Activated CD4-positive, alpha-beta T cell treated with anti-CD3 and anti-CD28 coated beads for 36 hours (primary cell): ENCODE results near the gene VPS13D. TPM values are rescaled to one million over a fixed set of nuclear protein-coding genes. Genes with fewer than 3 reads are reported as not detected.
"Not testable (repeated sequence)": the region's sequence is repeated elsewhere in the genome, so short reads cannot be mapped to it uniquely, and the experiment has no call there.

Experiments used
- ATAC-seq: fragments of 200-7000 bp; cut with Tn5 transposase; one replicate; pipeline ENCODE4 v1.10.0; 2021; ENCODE audit warnings: mild to moderate bottlenecking, moderate library complexity
- CTCF ChIA-PET: fragments of 350-600 bp; sonication (Branson Sonifier 250); formaldehyde crosslinking; loops from one replicate; lab custom pipeline; 2021; ENCODE audit warnings: antibody characterized with exemption; lab: Charles Lee
- POLR2A ChIA-PET: fragments of 350-600 bp; sonication (Branson Sonifier 250); formaldehyde crosslinking; loops from one replicate; lab custom pipeline; 2021; ENCODE audit warnings: antibody characterized with exemption, inconsistent platforms; lab: Charles Lee
- DNase-seq: peaks from one replicate; pipeline ENCODE4 v3.0.0-alpha.2; 2020
- H3K27ac Mint-ChIP-seq: one replicate; pipeline ENCODE4 v1.8.0; 2021; ENCODE audit warnings: mixed read lengths
- H3K27me3 Mint-ChIP-seq: one replicate; pipeline ENCODE4 v1.8.0; 2021; ENCODE audit warnings: mixed read lengths
- H3K36me3 Mint-ChIP-seq: one replicate; pipeline ENCODE4 v1.8.0; 2021; ENCODE audit warnings: low read depth, mixed read lengths
- H3K4me1 Mint-ChIP-seq: one replicate; pipeline ENCODE4 v1.8.0; 2021; ENCODE audit warnings: mixed read lengths
- H3K4me3 Mint-ChIP-seq: one replicate; pipeline ENCODE4 v1.8.0; 2021; ENCODE audit warnings: mild to moderate bottlenecking, moderate library complexity, mixed read lengths
- H3K9me3 Mint-ChIP-seq: one replicate; pipeline ENCODE4 v1.8.0; 2021; ENCODE audit warnings: low read depth, mixed read lengths
- intact Hi-C, 2 experiments: fragments of 100-400 bp; cut with DNase I in 1 of 2; cut with micrococcal nuclease in 1 of 2; formaldehyde crosslinking; loops; one replicate each; pipeline versions ENCODE4 v1.14.2 to v1.15.1; 2022 to 2024; cut with DNase I, micrococcal nuclease
- total RNA-seq, 2 experiments: library from RNA; stranded (reverse); gene quantifications; one replicate each; pipeline ENCODE4 v1.2.3, GENCODE V29; 2021

The VPS13D gene
- total RNA-seq, 2 experiments from 2014 or later = 20.6 to 22.9 TPM

GRCh38 chr1:12518931-12519692 is 289.3 kb downstream of the VPS13D start:
- no peak overlapping the region for H3K4me3 Mint-ChIP-seq
- H3K27ac Mint-ChIP-seq = peak overlapping the region; percentile 59
- CTCF ChIA-PET = interaction anchor here (0.6 to 0.8 kb wide), 4 partner anchors 9 to 133 kb away, joined by 3 read pairs; no protein-coding TSS in a partner anchor
- H3K27me3 Mint-ChIP-seq = no peaks in the 10 kb centered on the region
- H3K4me1 Mint-ChIP-seq = peaks cover 34% of the 10 kb centered on the region
- intact Hi-C loops = loop anchor here (1.0 to 2.0 kb wide), 5 partner anchors 9 to 100 kb away; partner anchors contain the start of gene DHRS3 (in 2 of the 2)
- POLR2A ChIA-PET = interaction anchor here (0.6 to 1.5 kb wide), 3 partner anchors 9 to 120 kb away, joined by 3 to 5 read pairs (median 3); no protein-coding TSS in a partner anchor
- peak; percentile 82 for DNase-seq
- ATAC-seq = peak; percentile 98
- H3K36me3 Mint-ChIP-seq = peaks cover 10% of the 10 kb centered on the region
- peaks cover under 1% of the 10 kb centered on the region for H3K9me3 Mint-ChIP-seq

DNA sequence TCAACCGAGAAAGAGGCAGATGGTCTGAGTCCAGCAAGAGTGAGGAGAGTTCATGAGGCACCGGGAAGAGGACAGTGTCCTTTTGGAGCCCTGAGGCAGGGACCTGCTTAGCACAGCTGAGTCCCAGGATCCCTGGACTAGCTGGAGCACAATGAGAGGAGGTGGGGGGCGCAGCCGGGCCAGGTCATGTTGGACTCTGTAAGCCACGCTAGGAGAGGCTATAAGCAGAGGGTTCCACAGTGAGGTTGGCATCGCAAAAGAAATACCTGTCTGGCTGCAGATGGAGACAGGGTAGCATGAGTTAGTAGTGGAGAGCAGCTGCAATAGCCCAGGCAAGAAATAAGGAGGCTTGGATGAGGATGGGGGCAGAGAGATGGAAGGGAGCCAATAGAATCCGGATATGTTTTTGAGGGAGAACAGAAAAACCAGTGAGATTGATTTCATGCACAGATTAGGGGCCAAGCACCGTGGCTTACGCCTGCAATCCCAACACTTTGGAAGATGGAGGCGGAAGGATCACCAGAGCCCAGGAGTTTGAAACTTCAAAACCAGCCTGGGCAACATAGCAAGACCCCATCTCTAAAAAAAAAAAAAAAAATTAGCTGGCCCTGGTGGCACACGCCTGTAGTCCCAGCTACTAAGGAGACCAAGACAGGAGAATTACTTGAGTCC is 290.0 kb downstream of the VPS13D start:
- Mint-ChIP-seq H3K4me1 (peaks cover 27% of the 10 kb centered on the region), H3K27ac (no peak overlapping the region), H3K9me3 (peaks cover 2% of the 10 kb centered on the region), H3K36me3 (peaks cover 8% of the 10 kb centered on the region), H3K4me3 (no peak overlapping the region), H3K27me3 (no peaks in the 10 kb centered on the region)
- no peak for ATAC-seq
- CTCF ChIA-PET = interaction anchor here (1.5 kb wide), 1 partner anchor 44 kb away, joined by 3 read pairs; no protein-coding TSS in a partner anchor
- intact Hi-C loops = loop anchor here (1.0 to 2.0 kb wide), 5 partner anchors 10 to 99 kb away; partner anchors contain the start of gene DHRS3 (in 2 of the 2)
- DNase-seq = no peak
- POLR2A ChIA-PET = interaction anchor here (0.6 to 1.5 kb wide), 3 partner anchors 9 to 120 kb away, joined by 3 to 5 read pairs (median 3); no protein-coding TSS in a partner anchor

DNA sequence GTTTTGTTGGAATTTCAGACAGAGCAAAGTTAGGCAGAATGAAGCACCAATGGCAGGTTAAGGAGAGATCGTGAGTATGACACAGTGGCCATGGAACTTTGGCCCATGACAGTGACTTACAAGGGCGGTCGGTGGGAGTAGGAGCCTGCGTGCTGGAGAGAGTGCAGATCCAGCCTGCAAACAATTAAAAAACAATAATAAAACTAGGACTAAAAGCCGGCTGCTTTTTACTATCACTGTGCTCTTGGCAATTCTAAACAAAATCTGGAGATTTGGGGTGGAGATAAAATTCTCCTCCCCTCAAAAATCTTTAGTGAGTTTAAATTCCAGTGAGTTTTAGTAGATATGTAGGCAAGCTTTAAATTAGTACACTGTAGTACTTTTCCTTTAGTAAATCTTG is 291.3 kb downstream of the VPS13D start:
- POLR2A ChIA-PET = no interaction called here

DNA sequence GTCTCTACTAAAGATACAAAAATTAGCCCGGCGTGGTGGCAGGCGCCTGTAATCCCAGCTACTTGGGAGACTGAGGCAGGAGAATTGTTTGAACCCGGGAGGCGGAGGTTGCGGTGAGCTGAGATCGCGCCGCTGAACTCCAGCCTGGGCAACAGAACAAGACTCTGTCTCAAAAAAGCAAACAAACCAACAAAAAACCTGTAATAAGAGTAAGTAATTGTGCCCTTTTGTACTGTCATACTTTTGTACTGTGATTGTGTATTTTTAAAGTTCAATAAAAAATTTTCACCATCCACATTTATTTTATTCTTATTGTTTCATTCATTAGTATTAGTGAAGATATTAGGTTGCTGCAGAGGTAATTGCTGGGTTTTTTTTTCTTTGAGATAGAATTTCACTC is 292.9 kb downstream of the VPS13D start:
- H3K27ac Mint-ChIP-seq, H3K27me3 Mint-ChIP-seq, H3K9me3 Mint-ChIP-seq, POLR2A ChIA-PET, intact Hi-C loops, ATAC-seq, DNase-seq, H3K4me3 Mint-ChIP-seq, CTCF ChIA-PET, H3K36me3 Mint-ChIP-seq: not testable (repeated sequence)
- H3K4me1 Mint-ChIP-seq = peaks cover 17% of the 10 kb centered on the region

More for the DNA sequence above, 291.3 kb downstream of the VPS13D start:
- peaks cover 2% of the 10 kb centered on the region for H3K9me3 Mint-ChIP-seq
- no peak for ATAC-seq
- peaks cover 8% of the 10 kb centered on the region for H3K36me3 Mint-ChIP-seq
- no peaks in the 10 kb centered on the region for H3K27me3 Mint-ChIP-seq
- no peak for DNase-seq
- CTCF ChIA-PET = interaction anchor here (1.1 to 1.5 kb wide), 2 partner anchors 11 to 46 kb away, joined by 3 read pairs; no protein-coding TSS in a partner anchor
- intact Hi-C loops = no loop called here
- H3K27ac Mint-ChIP-seq = no peak overlapping the region
- H3K4me3 Mint-ChIP-seq = no peak overlapping the region
- H3K4me1 Mint-ChIP-seq = peaks cover 27% of the 10 kb centered on the region

GRCh38 chr1:12524266-12524665 is 294.4 kb downstream of the VPS13D start:
- H3K9me3 Mint-ChIP-seq = peaks cover 2% of the 10 kb centered on the region
- H3K27ac Mint-ChIP-seq = no peak overlapping the region
- H3K4me3 Mint-ChIP-seq = no peak overlapping the region
- peaks cover 8% of the 10 kb centered on the region for H3K4me1 Mint-ChIP-seq
- intact Hi-C loops = no loop called here
- no peaks in the 10 kb centered on the region for H3K27me3 Mint-ChIP-seq
- ChIA-PET CTCF (interaction anchor here (0.6 kb wide), 2 partner anchors 18 to 40 kb away, joined by 3 to 5 read pairs; no protein-coding TSS in a partner anchor), POLR2A (no interaction called here)
- no peak for DNase-seq
- ATAC-seq = no peak
- peaks cover 2% of the 10 kb centered on the region for H3K36me3 Mint-ChIP-seq

DNA sequence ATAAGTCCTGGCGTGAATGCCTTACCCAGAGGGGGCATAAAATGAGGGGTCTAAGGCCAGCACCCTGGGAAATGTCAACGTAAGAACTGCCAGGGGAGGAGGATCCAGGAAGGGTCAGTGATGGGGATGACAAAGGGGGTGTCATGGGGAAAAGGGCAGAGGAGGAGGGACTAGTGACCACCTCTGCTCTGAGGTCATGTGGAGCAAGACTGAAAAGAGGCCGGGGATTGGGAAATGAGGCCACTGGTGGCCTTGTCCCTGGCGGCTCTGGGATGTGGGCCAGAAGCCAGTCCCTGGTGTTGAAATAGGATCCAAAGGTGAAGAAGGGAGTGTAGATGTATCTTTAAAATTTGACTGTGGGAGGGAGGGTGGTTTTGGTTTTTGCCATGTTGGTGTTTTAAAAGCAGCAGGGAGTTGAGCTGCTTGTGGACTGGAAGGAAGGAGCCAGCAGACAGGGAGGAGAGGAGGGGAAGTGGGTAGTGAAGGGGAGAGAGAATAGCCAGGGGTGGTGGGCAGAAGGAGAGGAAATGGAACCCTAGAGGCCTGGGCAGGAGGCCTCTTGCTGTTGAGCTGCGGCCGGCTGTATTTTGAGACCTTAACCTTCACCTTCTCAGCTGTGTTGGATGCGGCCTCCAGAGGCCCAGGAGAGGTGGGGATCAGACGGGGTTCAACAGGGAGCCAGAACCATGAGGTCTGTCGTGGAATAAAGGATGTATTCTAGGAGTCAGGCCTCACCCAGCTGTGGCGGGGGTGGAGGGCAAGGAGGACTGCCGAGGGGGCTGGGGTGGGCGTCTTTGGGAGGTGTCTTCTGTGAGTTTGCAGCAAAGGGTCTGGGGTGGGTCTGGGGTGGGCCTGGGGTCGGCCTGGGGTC is 295.7 kb downstream of the VPS13D start:
- intact Hi-C loops = no loop called here
- no peak for ATAC-seq
- H3K4me3 Mint-ChIP-seq = no peak overlapping the region
- POLR2A ChIA-PET = no interaction called here
- peaks cover 8% of the 10 kb centered on the region for H3K4me1 Mint-ChIP-seq
- no peak for DNase-seq
- CTCF ChIA-PET = no interaction called here
- H3K27ac Mint-ChIP-seq = peak overlapping the region; percentile 39
- H3K27me3 Mint-ChIP-seq = no peaks in the 10 kb centered on the region
- H3K9me3 Mint-ChIP-seq = peaks cover 2% of the 10 kb centered on the region
- H3K36me3 Mint-ChIP-seq = no peaks in the 10 kb centered on the region

DNA sequence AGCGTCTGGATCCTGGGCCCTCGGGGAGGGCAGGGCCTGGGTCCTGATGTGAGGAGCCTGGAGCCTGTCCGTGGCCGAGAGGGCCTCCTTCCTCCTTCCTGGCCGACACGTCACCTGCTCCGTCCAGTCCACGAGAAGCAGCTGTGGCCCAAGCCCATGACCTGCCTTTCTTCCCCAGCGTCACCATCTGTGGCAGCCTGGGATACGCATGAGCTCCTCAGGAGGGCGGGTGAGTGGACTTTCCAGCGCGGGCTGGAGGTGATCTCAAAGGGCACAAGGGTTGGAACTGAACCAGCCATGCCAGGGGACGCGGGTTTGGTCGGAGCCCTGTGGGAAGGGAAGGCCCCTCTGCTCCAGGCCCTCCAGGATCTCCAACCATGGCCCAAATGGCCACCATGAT is 297.7 kb downstream of the VPS13D start:
- Mint-ChIP-seq H3K36me3 (no peaks in the 10 kb centered on the region), H3K27ac (no peak overlapping the region), H3K4me1 (peaks cover 8% of the 10 kb centered on the region), H3K9me3 (peaks cover 2% of the 10 kb centered on the region), H3K27me3 (no peaks in the 10 kb centered on the region), H3K4me3 (no peak overlapping the region)
- ChIA-PET POLR2A (no interaction called here), CTCF (no interaction called here)
- no peak for DNase-seq
- no peak for ATAC-seq
- intact Hi-C loops = no loop called here

DNA sequence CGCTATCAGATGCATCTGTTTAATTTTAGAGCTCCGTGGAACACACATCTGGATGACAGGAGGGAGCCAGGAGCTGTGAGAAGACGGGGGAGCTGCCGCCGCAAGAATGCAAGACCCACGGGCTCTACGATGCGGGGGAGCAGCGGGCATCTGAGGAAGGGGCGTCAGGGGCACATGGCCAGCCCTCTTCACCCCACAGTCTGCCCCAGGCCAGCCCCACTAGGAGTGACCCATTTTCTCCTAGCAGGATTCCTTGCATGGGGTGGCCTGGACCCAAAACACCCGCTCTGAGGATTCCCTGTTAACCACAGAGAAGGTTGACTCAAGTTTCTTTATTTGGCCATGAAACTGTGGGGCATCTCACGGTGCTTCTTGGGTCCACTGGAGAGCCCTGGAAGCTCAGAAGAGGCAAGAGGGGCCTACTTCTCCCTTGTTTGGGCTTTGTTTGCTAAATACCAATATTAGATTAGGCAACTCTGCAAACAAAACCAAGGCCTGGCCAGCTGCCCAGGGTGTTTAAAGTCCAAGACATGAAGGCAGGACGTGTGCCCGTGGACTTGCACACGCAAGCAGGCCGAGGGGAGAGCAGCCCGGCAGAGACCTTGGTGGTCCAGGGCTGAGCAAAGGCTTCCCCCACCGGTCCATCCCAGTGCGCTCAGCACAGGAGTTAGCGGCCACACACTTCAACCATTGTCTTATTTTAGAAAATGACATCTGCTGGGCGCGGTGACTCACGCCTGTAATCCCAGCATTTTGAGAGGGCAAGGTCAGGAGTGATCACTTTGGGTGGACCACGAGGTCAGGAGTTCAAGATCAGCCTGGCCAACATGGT is 298.4 kb downstream of the VPS13D start:
- H3K4me1 Mint-ChIP-seq = peaks cover 8% of the 10 kb centered on the region
- intact Hi-C loops = no loop called here

GRCh38 chr1:12529640-12530174 is 299.9 kb downstream of the VPS13D start:
- POLR2A ChIA-PET = no interaction called here
- DNase-seq (no peak), ATAC-seq (no peak)
- Mint-ChIP-seq H3K27me3 (no peaks in the 10 kb centered on the region), H3K4me1 (peaks cover 10% of the 10 kb centered on the region), H3K36me3 (peaks cover 2% of the 10 kb centered on the region), H3K4me3 (no peak overlapping the region), H3K27ac (no peak overlapping the region), H3K9me3 (no peaks in the 10 kb centered on the region)
- CTCF ChIA-PET = interaction anchor here (0.6 kb wide), 1 partner anchor 198 kb away, joined by 3 read pairs; no protein-coding TSS in a partner anchor
- intact Hi-C loops = no loop called here

More for the DNA sequence above, 298.4 kb downstream of the VPS13D start:
- Mint-ChIP-seq H3K27ac (no peak overlapping the region), H3K27me3 (no peaks in the 10 kb centered on the region), H3K4me3 (no peak overlapping the region), H3K9me3 (peaks cover 2% of the 10 kb centered on the region), H3K36me3 (no peaks in the 10 kb centered on the region)
- ChIA-PET CTCF (interaction anchor here (0.6 kb wide), 1 partner anchor 9 kb away, joined by 3 read pairs; no protein-coding TSS in a partner anchor), POLR2A (no interaction called here)
- DNase-seq = no peak
- no peak for ATAC-seq
